RKO (cell line): ENCODE results near the gene FERMT3.

Experiments
- DNase-seq: peaks from one replicate; pipeline ENCODE4 v3.0.0-alpha.2; 2016; ENCODE audit warnings: low spot score

Gene FERMT3

GRCh38 chr11:64264371-64264852 is 57.9 kb downstream of the FERMT3 start:
- no peak for DNase-seq

DNA sequence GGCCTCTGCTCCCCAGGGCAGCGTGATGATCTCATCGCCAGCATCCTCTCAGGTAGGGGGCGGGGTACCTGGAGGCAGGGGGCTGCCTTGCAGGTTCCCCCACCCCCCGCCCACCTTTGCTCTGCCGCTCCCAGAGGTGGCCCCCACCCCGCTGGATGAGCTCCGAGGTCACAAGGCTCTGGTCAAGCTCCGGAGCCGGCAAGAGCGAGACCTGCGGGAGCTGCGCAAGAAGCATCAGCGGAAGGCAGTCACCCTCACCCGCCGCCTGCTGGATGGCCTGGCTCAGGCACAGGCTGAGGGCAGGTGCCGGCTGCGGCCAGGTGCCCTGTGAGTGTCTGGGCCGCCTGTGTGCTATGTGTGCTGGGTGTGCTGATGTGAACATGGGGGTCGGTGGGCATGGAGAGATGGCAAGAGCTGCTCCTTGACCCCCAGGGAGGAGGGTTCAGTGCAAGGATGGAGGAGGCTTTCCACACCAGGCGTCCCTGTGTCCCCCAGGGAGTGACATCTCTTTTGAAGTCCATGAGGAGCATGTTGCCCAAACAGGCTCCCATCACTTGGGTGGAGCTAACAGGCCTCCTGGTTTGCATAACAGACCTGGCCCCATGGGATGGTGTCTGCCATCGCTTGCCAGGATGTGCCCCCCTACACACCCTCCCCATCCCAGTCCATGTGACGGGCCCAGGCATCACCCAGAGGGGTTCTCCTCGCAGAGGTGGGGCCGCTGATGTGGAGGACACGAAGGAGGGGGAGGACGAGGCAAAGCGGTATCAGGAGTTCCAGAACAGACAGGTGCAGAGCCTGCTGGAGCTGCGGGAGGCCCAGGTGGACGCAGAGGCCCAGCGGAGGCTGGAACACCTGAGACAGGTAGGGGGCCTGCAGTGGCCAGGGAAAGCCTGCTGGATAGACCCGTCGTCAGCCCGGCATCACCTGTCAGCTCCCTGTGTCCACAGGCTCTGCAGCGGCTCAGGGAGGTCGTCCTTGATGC is 58.9 kb downstream of the FERMT3 start:
- DNase-seq, result no peak

- peak; percentile 69 for DNase-seq
These were observed 59.8 kb downstream of the FERMT3 start for GRCh38 chr11:64266339-64266738.

- DNase-seq, result no peak
These were observed 60.9 kb downstream of the FERMT3 start for GRCh38 chr11:64267207-64267945.

DNA sequence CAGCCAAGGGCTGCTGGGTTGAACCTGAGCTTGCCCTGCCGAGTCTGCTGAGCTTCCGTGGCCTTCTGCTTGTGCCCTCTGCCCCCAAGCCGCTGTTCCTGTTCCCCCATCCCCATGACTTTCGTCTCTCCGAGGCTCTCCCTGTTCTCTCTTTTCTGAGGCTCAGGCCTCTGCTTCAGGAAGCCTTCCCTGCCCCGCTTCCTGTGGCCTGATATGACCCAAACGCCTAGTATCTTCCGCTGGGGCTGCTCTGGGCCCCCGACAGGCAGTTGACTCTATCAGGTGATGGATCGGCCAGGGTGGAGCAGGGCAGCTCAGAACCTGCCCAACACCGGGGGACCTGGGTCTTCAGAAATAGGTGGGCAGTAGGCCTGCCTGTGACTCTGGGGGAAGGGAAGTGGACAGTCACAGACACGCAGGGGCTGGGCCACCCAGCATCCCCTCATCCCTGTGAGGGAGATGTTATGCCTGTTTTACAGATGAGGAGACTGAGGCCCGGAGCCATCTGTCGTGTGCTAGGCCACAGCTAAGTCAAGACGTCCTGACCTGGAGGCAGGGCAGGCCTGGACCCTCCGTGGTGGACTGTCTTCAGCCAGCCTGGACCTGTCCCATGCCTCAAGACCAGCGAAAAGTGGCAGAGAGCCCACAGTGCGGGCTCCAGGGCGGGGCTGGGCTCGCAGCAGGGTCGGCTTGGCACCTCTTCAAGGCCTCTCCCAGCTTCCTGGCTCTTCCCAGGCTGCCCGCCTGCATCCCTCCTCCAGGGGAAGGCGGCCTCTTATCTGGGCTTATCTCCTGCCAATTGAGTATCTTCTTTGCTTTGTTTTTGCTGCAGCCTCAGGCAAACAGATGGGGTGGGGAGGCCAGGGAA is 61.7 kb downstream of the FERMT3 start:
- peak; percentile 25 for DNase-seq

DNA sequence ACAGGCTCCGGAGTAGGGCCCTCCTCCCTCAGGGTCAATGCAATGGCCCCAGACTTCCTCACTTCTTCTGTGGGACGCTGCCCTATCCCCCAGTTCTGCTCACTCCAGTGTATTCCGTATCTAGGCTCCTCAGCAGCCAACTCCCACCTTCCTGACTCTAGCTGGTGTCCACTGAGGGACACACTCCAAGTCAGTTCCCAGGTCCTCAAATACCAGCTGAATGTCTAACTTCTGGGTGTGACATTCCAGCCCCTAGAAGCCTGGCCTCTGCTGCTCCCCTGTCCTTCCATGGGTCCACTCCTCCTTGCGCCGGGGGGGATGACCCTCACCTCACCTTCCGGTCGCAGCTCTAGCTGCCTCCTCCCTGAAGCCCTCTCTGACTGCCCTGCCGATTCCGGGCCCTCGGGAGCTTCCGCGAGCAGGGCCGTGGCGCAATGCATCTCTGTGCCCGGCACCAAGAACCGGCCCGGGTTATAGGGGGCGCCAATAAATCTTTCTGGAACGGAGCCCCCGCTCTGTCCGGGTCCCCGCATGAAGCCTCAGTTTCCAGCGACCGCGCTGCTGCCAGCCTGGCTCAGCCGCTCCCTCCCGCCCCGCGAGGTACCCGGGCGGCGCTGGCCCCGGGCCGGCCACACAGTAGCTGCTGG is 62.5 kb downstream of the FERMT3 start:
- DNase-seq, result peak; percentile 81

DNA sequence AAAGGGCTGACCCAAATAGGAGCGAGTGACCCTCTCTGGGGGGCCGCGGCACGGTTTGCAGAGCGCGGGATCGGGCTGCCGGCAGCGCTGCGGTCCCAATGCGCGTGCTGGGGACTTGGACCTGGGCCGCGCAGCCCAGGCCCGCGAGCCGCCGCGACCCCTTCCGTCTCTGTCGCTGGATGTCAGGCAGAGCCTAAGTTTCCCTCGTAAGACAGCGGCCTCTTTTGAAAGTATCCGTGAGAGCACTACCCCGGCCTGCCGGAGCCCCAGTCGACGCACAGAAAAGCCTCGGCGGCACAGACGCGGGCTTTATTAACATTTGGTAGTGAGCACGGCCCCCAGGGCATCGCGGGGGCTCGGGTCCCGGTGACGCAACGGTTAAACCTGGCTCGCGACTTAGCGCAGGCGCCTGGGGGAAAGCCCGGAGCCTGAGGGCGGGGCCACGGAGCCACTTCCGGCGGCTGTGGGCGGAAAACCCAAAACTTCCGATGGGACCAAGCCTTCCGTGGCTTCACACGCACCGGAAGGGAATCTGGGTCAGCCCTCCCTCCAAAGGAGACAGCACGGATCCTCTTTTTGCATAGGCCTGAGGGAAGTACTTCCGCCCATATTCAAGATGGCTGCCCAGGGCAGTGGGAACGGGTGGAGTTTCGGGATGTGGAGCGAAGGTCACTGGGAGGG is 63.2 kb downstream of the FERMT3 start:
- peak; percentile 99 for DNase-seq
